ENCODE measurements around the gene PHC3. TPM values are rescaled to one million over a fixed set of nuclear protein-coding genes. Genes with fewer than 3 reads are reported as not detected.

PHC3 gene
- total RNA-seq, 2 donors from 2014 or later: 22.9 to 27.5 TPM

DNA sequence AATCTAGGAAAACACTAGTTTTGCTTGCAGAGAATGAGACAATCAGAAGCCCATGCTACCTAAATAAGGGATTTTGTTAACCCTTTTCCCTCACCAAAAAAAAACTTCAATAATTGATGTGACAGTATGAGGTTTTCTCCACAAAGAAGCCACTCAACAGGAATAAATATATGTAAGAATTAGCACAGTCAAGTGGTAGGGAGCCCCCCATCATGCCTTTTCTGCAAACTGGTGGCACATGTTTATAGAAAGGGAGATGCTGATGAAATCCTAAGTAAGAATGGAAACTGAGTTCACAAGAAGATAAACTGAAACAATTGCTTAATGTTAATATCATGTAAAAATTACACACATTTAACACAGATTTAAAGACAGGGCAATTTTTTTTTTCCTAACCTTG, 51.0 kb downstream of the PHC3 start:
- no peak overlapping the region for H3K27ac ChIP-seq (ENCODE audit: low read depth, low read length)
- TF ChIP-seq, protein P1, sequence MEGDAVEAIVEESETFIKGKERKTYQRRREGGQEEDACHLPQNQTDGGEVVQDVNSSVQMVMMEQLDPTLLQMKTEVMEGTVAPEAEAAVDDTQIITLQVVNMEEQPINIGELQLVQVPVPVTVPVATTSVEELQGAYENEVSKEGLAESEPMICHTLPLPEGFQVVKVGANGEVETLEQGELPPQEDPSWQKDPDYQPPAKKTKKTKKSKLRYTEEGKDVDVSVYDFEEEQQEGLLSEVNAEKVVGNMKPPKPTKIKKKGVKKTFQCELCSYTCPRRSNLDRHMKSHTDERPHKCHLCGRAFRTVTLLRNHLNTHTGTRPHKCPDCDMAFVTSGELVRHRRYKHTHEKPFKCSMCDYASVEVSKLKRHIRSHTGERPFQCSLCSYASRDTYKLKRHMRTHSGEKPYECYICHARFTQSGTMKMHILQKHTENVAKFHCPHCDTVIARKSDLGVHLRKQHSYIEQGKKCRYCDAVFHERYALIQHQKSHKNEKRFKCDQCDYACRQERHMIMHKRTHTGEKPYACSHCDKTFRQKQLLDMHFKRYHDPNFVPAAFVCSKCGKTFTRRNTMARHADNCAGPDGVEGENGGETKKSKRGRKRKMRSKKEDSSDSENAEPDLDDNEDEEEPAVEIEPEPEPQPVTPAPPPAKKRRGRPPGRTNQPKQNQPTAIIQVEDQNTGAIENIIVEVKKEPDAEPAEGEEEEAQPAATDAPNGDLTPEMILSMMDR (conservative IDR thresholded peaks at IDR 0.05): no peak
- H3K36me3 ChIP-seq (ENCODE audit: control insufficient read depth, insufficient read depth, low read length): peaks cover 34% of the 10 kb centered on the region
- Mint-ChIP-seq H3K4me1 (peaks cover 2% of the 10 kb centered on the region), H3K27me3 (ENCODE audit: insufficient read depth) (no peaks in the 10 kb centered on the region), H3K4me3 (no peak overlapping the region), H3K9me3 (peaks cover 6% of the 10 kb centered on the region), H3K27ac (no peak overlapping the region), H3K36me3 (ENCODE audit: low read depth) (peaks cover 40% of the 10 kb centered on the region)
- H3K27me3 ChIP-seq (ENCODE audit: control insufficient read depth, insufficient read depth, low read length, poor library complexity, severe bottlenecking): no peaks in the 10 kb centered on the region
- no peak overlapping the region for H3K9ac ChIP-seq (ENCODE audit: extremely low read depth, low read length, poor library complexity, severe bottlenecking)
- no peaks in the 10 kb centered on the region for H3K4me1 ChIP-seq (ENCODE audit: control insufficient read depth, insufficient read depth, low read length)
- DNase-seq: no peak
- peaks cover 9% of the 10 kb centered on the region for H3K9me3 ChIP-seq (ENCODE audit: control insufficient read depth, low read length)
- no peak overlapping the region for H3K4me3 ChIP-seq (ENCODE audit: low read length)

DNA sequence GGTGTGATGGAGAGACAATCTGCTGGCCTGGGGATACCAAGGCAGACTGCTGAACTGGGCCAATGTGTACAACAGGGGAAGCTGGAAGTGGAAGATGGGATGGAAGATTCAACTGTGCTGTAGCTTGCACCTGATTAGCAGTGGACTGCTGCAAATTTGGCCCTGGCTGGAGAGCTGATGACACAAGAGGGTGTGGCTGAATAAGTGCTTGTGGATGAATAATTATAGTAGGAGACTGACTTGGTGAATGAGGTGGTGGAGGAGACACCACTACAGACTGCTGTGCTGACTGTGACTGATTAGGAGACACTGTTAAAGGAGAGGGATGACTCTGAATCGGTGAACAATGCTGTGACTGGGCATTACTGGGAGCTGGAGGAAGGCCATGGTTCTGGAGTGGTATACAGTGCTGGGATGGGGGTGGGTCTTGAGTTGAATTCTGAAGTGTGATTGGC, 52.5 kb downstream of the PHC3 start:
- peak; percentile 44 for DNase-seq
- Histone ChIP-seq H3K9ac (ENCODE audit: extremely low read depth, low read length, poor library complexity, severe bottlenecking) (no peak overlapping the region), H3K36me3 (ENCODE audit: control insufficient read depth, insufficient read depth, low read length) (peaks cover 28% of the 10 kb centered on the region), H3K9me3 (ENCODE audit: control insufficient read depth, low read length) (peaks cover 5% of the 10 kb centered on the region), H3K4me1 (ENCODE audit: control insufficient read depth, insufficient read depth, low read length) (no peaks in the 10 kb centered on the region), H3K27me3 (ENCODE audit: control insufficient read depth, insufficient read depth, low read length, poor library complexity, severe bottlenecking) (no peaks in the 10 kb centered on the region), H3K27ac (ENCODE audit: low read depth, low read length) (no peak overlapping the region), H3K4me3 (ENCODE audit: low read length) (no peak overlapping the region)
- Mint-ChIP-seq H3K4me3 (no peak overlapping the region), H3K4me1 (no peaks in the 10 kb centered on the region), H3K36me3 (ENCODE audit: low read depth) (peaks cover 32% of the 10 kb centered on the region), H3K9me3 (no peaks in the 10 kb centered on the region), H3K27me3 (ENCODE audit: insufficient read depth) (no peaks in the 10 kb centered on the region), H3K27ac (no peak overlapping the region)
- TF ChIP-seq, protein P1 (conservative IDR thresholded peaks at IDR 0.05): no peak
- 83 to 84% methylated on average over 1 of the region's 1 CpG for WGBS, 2 experiments (ENCODE audit: insufficient coverage in 1 of 2, insufficient read length in 1 of 2)

DNA sequence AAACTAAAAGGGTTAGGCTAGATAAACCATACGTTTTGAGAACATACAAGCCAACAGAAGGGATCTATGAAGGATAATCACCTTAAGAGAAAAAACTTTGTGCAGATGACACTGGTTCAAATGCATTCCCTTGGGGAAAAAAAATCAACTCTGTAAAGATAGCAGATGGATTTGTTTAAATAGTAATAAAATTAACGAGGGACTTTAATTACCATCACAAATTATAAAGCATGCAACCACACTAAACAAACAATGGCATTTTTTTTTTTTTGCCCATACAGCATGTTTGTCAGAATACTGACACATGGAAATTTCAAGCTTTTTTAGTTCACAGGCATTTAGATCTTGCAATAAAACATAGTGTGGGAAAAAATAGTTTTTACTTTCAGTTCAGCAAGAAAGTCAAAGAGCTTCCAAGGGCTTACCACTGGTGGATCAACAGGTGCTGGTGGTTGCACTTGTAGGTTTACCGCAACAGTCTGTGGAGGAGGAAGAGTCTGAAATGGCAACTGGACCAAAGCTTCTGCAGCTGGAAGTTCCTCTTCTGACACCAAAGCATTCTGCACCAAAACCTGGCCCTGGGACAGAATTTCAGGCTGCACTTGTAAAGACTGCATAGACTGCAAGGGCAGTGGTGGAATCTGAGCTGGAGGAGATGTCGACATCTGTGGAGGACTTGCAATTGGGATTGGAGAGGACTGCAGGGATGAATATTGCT, 53.1 kb downstream of the PHC3 start:
- no peaks in the 10 kb centered on the region for H3K9me3 Mint-ChIP-seq
- no peaks in the 10 kb centered on the region for H3K27me3 Mint-ChIP-seq (ENCODE audit: insufficient read depth)
- no peak overlapping the region for H3K4me3 Mint-ChIP-seq
- Histone ChIP-seq H3K4me3 (ENCODE audit: low read length) (no peak overlapping the region), H3K36me3 (ENCODE audit: control insufficient read depth, insufficient read depth, low read length) (peaks cover 23% of the 10 kb centered on the region), H3K4me1 (ENCODE audit: control insufficient read depth, insufficient read depth, low read length) (no peaks in the 10 kb centered on the region), H3K9ac (ENCODE audit: extremely low read depth, low read length, poor library complexity, severe bottlenecking) (no peak overlapping the region), H3K27ac (ENCODE audit: low read depth, low read length) (no peak overlapping the region), H3K27me3 (ENCODE audit: control insufficient read depth, insufficient read depth, low read length, poor library complexity, severe bottlenecking) (no peaks in the 10 kb centered on the region), H3K9me3 (ENCODE audit: control insufficient read depth, low read length) (peaks cover 5% of the 10 kb centered on the region)
- 95% methylated on average over 4 of the region's 4 CpGs; no CpG with 5 or more reads in 1 of the 2 experiments for WGBS, 2 experiments (ENCODE audit: insufficient coverage in 1 of 2, insufficient read length in 1 of 2)
- TF ChIP-seq, protein P1 (conservative IDR thresholded peaks at IDR 0.05): no peak
- no peaks in the 10 kb centered on the region for H3K4me1 Mint-ChIP-seq
- DNase-seq: no peak
- peaks cover 27% of the 10 kb centered on the region for H3K36me3 Mint-ChIP-seq (ENCODE audit: low read depth)
- no peak overlapping the region for H3K27ac Mint-ChIP-seq
